ENCODE results near the gene JPH3. TPM values are rescaled to one million over a fixed set of nuclear protein-coding genes. Genes with fewer than 3 reads are reported as not detected.

The JPH3 gene
- total RNA-seq, 2 experiments from 2014 or later, result 0.07 to 0.14 TPM

DNA sequence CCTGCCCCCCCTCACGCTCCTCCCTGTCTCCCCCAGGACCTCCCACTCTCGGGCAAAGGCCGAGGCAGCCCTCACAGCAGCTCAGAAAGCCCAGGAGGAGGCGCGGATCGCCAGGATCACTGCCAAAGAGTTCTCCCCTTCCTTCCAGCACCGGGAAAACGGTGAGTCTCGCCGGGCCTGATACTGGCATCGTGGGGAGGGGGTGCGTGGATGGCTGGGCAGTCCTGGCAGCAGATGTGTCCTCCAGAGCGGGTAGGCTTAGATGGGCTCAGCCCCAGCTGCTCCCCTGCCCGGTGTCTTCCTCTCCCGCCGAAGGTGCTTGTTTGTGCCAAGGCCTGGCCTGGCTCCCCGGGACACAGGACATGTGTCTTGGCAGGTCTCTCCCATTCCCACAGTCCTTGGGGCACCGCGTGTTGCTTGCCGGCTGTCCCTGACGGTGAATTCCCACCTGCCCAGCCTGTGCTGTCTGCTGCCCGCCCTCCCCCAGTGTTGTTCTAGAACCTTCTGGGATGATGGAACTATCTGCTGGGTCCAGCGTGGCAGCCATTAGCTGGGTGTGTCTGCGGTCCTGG lies 81.9 kb downstream of the JPH3 start:
- intact Hi-C loops (cut with micrococcal nuclease), result no loop called here
- Mint-ChIP-seq H3K27ac (no peak overlapping the region), H3K4me1 (ENCODE audit: low read depth) (peaks cover 17% of the 10 kb centered on the region), H3K27me3 (ENCODE audit: low read depth) (no peaks in the 10 kb centered on the region), H3K4me3 (no peak overlapping the region), H3K9me3 (no peaks in the 10 kb centered on the region), H3K36me3 (ENCODE audit: low read depth) (no peaks in the 10 kb centered on the region)
- CTCF ChIA-PET, result interaction anchor here (0.6 kb wide), 1 partner anchor 84 kb away, joined by 4 read pairs; no protein-coding TSS in a partner anchor
- DNase-seq, result no peak

- no peak overlapping the region for H3K27ac Mint-ChIP-seq
- no peaks in the 10 kb centered on the region for H3K27me3 Mint-ChIP-seq (ENCODE audit: low read depth)
- H3K9me3 Mint-ChIP-seq, result no peaks in the 10 kb centered on the region
- no peak overlapping the region for H3K4me3 Mint-ChIP-seq
- no peaks in the 10 kb centered on the region for H3K36me3 Mint-ChIP-seq (ENCODE audit: low read depth)
- no peak for DNase-seq
- H3K4me1 Mint-ChIP-seq (ENCODE audit: low read depth), result peaks cover 17% of the 10 kb centered on the region
- intact Hi-C loops (cut with micrococcal nuclease), result no loop called here
- CTCF ChIA-PET, result interaction anchor here (0.6 kb wide), 1 partner anchor 83 kb away, joined by 4 read pairs; no protein-coding TSS in a partner anchor
Observed at GRCh38 chr16:87684711-87685404, 82.5 kb downstream of the JPH3 start.

DNA sequence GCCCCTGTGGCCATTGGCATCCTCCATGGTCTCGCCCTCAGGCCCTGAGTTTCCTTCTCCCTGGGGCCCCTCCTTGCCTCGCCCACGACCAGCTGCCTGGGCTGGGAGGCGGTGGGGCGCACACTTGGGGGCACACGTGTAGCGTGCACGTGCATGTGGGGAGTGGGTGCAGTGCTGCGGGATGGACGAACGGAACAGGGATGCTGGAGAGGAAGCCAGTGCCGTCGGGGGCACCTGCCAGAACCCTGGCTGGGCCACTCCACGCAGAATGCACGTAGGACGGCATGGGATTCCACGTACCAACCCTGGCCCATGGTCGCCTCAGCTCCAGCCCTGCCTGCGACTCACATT lies 83.1 kb downstream of the JPH3 start:
- DNase-seq, result no peak
- Mint-ChIP-seq H3K36me3 (ENCODE audit: low read depth) (no peaks in the 10 kb centered on the region), H3K9me3 (no peaks in the 10 kb centered on the region), H3K4me1 (ENCODE audit: low read depth) (peaks cover 17% of the 10 kb centered on the region), H3K27me3 (ENCODE audit: low read depth) (no peaks in the 10 kb centered on the region), H3K27ac (no peak overlapping the region), H3K4me3 (no peak overlapping the region)
- intact Hi-C loops (cut with micrococcal nuclease), result no loop called here
- CTCF ChIA-PET, result no interaction called here

DNA sequence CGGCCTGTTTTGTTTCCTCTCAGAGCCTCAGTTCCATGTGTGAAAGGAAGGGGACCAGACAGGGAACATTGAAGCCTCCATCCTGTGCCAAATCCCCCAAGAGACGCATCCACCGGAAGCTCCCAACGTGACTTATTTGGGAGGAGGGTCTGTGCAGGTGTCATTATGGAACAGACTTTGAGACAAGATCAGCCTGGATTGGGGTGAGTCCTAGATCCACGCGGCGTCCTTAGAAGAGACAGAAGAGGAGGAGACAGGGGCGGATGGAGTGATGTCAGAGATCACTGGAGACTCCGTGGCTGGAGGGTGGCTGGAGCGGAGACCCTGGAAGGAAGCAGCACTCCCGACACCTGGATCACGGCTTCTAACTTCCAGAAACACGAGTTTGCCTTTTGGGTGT lies 83.5 kb downstream of the JPH3 start:
- Mint-ChIP-seq H3K36me3 (ENCODE audit: low read depth) (no peaks in the 10 kb centered on the region), H3K27ac (no peak overlapping the region), H3K4me1 (ENCODE audit: low read depth) (peaks cover 15% of the 10 kb centered on the region), H3K27me3 (ENCODE audit: low read depth) (no peaks in the 10 kb centered on the region), H3K9me3 (no peaks in the 10 kb centered on the region), H3K4me3 (no peak overlapping the region)
- DNase-seq, result no peak
- intact Hi-C loops (cut with micrococcal nuclease), result no loop called here
- CTCF ChIA-PET, result no interaction called here

DNA sequence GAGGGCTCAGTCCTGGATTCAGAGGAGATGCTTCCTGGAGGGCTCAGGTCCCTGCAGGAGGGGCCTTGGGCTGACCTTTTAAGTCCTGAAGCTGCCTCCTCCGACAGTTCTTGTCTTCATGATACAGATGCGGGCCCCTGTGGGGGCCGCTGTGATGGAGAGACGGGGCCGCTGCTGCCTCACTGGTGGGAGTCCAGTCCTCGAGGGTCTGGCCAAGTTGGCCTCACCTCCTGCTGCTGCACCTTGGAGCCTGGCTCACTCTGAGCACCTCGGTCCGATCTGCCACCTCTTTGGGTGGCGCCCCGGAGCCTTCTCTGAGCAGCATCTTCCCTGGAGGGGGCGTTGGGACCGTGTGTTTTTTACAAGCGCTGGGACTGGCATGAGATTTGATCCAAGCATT lies 84.4 kb downstream of the JPH3 start:
- no peaks in the 10 kb centered on the region for H3K36me3 Mint-ChIP-seq (ENCODE audit: low read depth)
- intact Hi-C loops (cut with micrococcal nuclease), result no loop called here
- no peaks in the 10 kb centered on the region for H3K27me3 Mint-ChIP-seq (ENCODE audit: low read depth)
- DNase-seq, result no peak
- no peaks in the 10 kb centered on the region for H3K9me3 Mint-ChIP-seq
- no peak overlapping the region for H3K27ac Mint-ChIP-seq
- CTCF ChIA-PET, result no interaction called here
- peaks cover 10% of the 10 kb centered on the region for H3K4me1 Mint-ChIP-seq (ENCODE audit: low read depth)
- no peak overlapping the region for H3K4me3 Mint-ChIP-seq

GRCh38 chr16:87687126-87687910 lies 85.0 kb downstream of the JPH3 start:
- H3K9me3 Mint-ChIP-seq, result no peaks in the 10 kb centered on the region
- H3K27me3 Mint-ChIP-seq (ENCODE audit: low read depth), result no peaks in the 10 kb centered on the region
- H3K4me1 Mint-ChIP-seq (ENCODE audit: low read depth), result peaks cover 3% of the 10 kb centered on the region
- intact Hi-C loops (cut with micrococcal nuclease), result no loop called here
- H3K4me3 Mint-ChIP-seq, result no peak overlapping the region
- H3K36me3 Mint-ChIP-seq (ENCODE audit: low read depth), result no peaks in the 10 kb centered on the region
- no peak overlapping the region for H3K27ac Mint-ChIP-seq
- no peak for DNase-seq
- CTCF ChIA-PET, result no interaction called here

GRCh38 chr16:87687998-87688529 lies 85.8 kb downstream of the JPH3 start:
- no peak overlapping the region for H3K4me3 Mint-ChIP-seq
- H3K36me3 Mint-ChIP-seq (ENCODE audit: low read depth), result no peaks in the 10 kb centered on the region
- intact Hi-C loops (cut with micrococcal nuclease), result no loop called here
- H3K27me3 Mint-ChIP-seq (ENCODE audit: low read depth), result no peaks in the 10 kb centered on the region
- CTCF ChIA-PET, result no interaction called here
- no peaks in the 10 kb centered on the region for H3K4me1 Mint-ChIP-seq (ENCODE audit: low read depth)
- H3K27ac Mint-ChIP-seq, result no peak overlapping the region
- DNase-seq, result no peak
- H3K9me3 Mint-ChIP-seq, result no peaks in the 10 kb centered on the region

GRCh38 chr16:87688876-87689815 lies 86.8 kb downstream of the JPH3 start:
- no peak overlapping the region for H3K27ac Mint-ChIP-seq
- H3K27me3 Mint-ChIP-seq (ENCODE audit: low read depth), result no peaks in the 10 kb centered on the region
- no peak overlapping the region for H3K4me3 Mint-ChIP-seq
- no peaks in the 10 kb centered on the region for H3K9me3 Mint-ChIP-seq
- DNase-seq, result no peak
- no peaks in the 10 kb centered on the region for H3K4me1 Mint-ChIP-seq (ENCODE audit: low read depth)
- CTCF ChIA-PET, result no interaction called here
- intact Hi-C loops (cut with micrococcal nuclease), result no loop called here
- no peaks in the 10 kb centered on the region for H3K36me3 Mint-ChIP-seq (ENCODE audit: low read depth)

- H3K4me1 Mint-ChIP-seq (ENCODE audit: low read depth), result no peaks in the 10 kb centered on the region
- DNase-seq, result no peak
- H3K4me3 Mint-ChIP-seq, result no peak overlapping the region
- H3K36me3 Mint-ChIP-seq (ENCODE audit: low read depth), result peaks cover 3% of the 10 kb centered on the region
- no peaks in the 10 kb centered on the region for H3K27me3 Mint-ChIP-seq (ENCODE audit: low read depth)
- CTCF ChIA-PET, result no interaction called here
- no peak overlapping the region for H3K27ac Mint-ChIP-seq
- H3K9me3 Mint-ChIP-seq, result no peaks in the 10 kb centered on the region
- intact Hi-C loops (cut with micrococcal nuclease), result no loop called here
Observed at GRCh38 chr16:87689956-87690465, 87.7 kb downstream of the JPH3 start.

DNA sequence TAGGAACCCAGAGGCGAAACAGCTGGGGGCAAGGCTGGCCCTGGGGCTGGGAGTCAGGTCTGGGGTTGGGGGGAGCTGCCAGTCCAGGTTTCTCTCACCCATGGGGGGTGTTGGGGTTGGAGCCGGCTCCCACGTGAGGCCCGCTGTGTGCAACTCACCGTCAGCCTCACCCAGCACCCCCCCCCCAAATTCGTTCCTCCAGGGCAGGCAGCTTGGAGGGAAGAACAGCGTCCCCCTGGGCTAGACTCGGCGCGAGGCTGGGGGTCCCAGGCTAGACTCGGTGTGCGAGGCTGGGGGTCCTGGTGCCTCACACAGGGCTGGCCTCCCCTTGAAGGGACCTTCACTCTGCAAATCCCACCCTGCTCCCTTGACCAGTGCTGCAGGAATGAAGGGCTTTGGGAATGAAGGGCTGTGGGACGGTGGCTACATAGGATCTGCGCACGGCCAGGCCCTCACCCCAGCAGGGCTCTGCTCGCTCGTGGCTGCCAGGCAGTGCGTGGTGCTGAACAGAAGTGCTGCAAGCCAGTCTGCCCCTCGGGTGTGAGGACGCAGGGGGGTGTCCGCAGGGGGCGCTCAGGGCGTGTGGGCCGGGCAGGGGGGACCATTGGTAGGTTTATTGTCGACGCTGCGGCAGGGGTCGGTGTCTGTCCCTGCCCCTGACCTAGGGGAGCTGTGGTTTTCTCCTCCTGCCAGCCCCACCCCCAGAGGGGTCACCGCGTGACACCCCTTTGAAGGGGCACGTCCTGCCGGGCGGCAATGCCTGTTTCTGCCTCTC lies 88.8 kb downstream of the JPH3 start:
- H3K27ac Mint-ChIP-seq, result no peak overlapping the region
- no peaks in the 10 kb centered on the region for H3K4me1 Mint-ChIP-seq (ENCODE audit: low read depth)
- CTCF ChIA-PET, result no interaction called here
- no peak overlapping the region for H3K4me3 Mint-ChIP-seq
- intact Hi-C loops (cut with micrococcal nuclease), result no loop called here
- no peaks in the 10 kb centered on the region for H3K27me3 Mint-ChIP-seq (ENCODE audit: low read depth)
- no peaks in the 10 kb centered on the region for H3K9me3 Mint-ChIP-seq
- H3K36me3 Mint-ChIP-seq (ENCODE audit: low read depth), result peaks cover 3% of the 10 kb centered on the region
- no peak for DNase-seq

GRCh38 chr16:87691686-87692079 lies 89.4 kb downstream of the JPH3 start:
- Mint-ChIP-seq H3K27me3 (ENCODE audit: low read depth) (no peaks in the 10 kb centered on the region), H3K27ac (no peak overlapping the region), H3K4me3 (no peak overlapping the region), H3K9me3 (no peaks in the 10 kb centered on the region), H3K36me3 (ENCODE audit: low read depth) (peaks cover 3% of the 10 kb centered on the region), H3K4me1 (ENCODE audit: low read depth) (no peaks in the 10 kb centered on the region)
- CTCF ChIA-PET, result no interaction called here
- no peak for DNase-seq
- intact Hi-C loops (cut with micrococcal nuclease), result no loop called here
